ENCODE data around the gene NOX1. TPM values are rescaled to one million over a fixed set of nuclear protein-coding genes. Genes with fewer than 3 reads are reported as not detected.
"Not testable (repeated sequence)": the region's sequence is repeated elsewhere in the genome, so short reads cannot be mapped to it uniquely, and the experiment has no call there.

Gene NOX1
- total RNA-seq, 6 donors from 2014 or later = not detected

DNA sequence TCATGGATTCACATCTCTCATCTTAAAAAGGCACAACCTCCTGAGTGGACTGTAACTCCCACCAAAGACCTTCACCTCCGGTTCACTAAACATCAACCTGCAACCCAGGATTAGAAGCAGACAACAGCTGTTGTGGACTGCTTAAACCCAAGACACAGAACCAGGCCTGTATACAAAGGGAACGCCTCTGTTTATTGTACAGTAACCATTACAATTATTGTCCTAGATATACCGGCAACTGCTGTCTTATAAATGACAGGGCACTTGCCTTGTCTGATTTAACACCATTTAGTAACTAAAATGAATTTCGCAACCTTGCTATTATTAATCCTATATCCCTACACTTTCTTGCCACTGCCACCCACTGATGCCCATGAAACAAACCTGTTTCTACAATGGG lies 76.8 kb downstream of the NOX1 start:
- Histone ChIP-seq H3K27ac (no peak overlapping the region), H3K36me3 (no peaks in the 10 kb centered on the region), H3K4me3 (no peak overlapping the region), H3K27me3 (no peaks in the 10 kb centered on the region), H3K4me1 (no peaks in the 10 kb centered on the region), H3K9me3 (no peaks in the 10 kb centered on the region)
- TF ChIP-seq, protein P1, sequence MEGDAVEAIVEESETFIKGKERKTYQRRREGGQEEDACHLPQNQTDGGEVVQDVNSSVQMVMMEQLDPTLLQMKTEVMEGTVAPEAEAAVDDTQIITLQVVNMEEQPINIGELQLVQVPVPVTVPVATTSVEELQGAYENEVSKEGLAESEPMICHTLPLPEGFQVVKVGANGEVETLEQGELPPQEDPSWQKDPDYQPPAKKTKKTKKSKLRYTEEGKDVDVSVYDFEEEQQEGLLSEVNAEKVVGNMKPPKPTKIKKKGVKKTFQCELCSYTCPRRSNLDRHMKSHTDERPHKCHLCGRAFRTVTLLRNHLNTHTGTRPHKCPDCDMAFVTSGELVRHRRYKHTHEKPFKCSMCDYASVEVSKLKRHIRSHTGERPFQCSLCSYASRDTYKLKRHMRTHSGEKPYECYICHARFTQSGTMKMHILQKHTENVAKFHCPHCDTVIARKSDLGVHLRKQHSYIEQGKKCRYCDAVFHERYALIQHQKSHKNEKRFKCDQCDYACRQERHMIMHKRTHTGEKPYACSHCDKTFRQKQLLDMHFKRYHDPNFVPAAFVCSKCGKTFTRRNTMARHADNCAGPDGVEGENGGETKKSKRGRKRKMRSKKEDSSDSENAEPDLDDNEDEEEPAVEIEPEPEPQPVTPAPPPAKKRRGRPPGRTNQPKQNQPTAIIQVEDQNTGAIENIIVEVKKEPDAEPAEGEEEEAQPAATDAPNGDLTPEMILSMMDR (IDR thresholded peaks at IDR 0.05) = no peak
- TF ChIP-seq POLR2AphosphoS5 (IDR thresholded peaks at IDR 0.05) = no peak
- TF ChIP-seq POLR2A (IDR thresholded peaks at IDR 0.05) = no peak
- no peak for TF ChIP-seq EP300 (IDR thresholded peaks at IDR 0.05)
- ATAC-seq (ENCODE audit: low FRiP score in 2 of 2) (no peak), DNase-seq (no peak)
- 86 to 91% methylated on average over 4 of the region's 4 CpGs for WGBS, 2 donors

DNA sequence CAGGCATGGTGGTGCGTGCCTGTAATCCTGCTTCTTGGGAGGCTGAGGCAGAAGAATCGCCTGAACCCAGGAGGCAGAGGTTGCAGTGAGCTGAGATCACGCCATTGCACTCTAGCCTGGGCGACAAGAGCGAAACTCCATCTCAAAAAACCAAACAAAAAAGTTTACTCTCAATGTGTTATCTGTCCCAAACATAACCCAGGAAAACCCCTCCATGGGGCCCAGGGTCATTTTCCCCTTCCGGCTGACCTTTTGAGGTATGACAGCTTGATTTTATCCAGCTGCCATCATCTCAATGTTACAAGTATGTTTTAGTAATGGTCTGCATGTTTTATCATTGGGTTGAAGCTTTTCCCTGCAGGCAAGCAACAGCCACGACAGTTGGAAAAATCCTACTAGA lies 77.8 kb downstream of the NOX1 start:
- DNase-seq; H3K36me3 ChIP-seq; H3K27me3 ChIP-seq; H3K4me1 ChIP-seq; H3K9me3 ChIP-seq; H3K4me3 ChIP-seq; ATAC-seq (ENCODE audit: low FRiP score in 2 of 2); H3K27ac ChIP-seq: not testable (repeated sequence)
- 82 to 85% methylated on average over 7 of the region's 7 CpGs for WGBS, 2 donors

Small RNAs within 50 kb of the gene (small RNA-seq; reads per million reads assigned to genes)
- gene RF00411 = 0 reads per million in 4 donors

Other genes with a start within 250 kb of the NOX1 start
- 10 to 100 TPM in 5 of 6 donors, 1 to 10 TPM in 1; 9.8 to 22.6 (median 17.1) TPM for gene TSPAN6, start 237.6 kb downstream of the NOX1 start, total RNA-seq
- 10 to 100 TPM; 14.6 to 39.8 (median 23.4) TPM for gene SRPX2, start 230.2 kb downstream of the NOX1 start, total RNA-seq
- 10 to 100 TPM in 5 of 6 donors, 1 to 10 TPM in 1; 7.4 to 26.2 (median 15.9) TPM for gene SYTL4, start 142.2 kb downstream of the NOX1 start, total RNA-seq
- gene CSTF2, start 54.0 kb downstream of the NOX1 start, total RNA-seq = 10 to 100 TPM; 11.2 to 17.0 (median 14.2) TPM
- 10 to 100 TPM in 3 of 6 donors, 1 to 10 TPM in 3; 4.4 to 25.5 (median 10.1) TPM for gene XKRX, start 54.6 kb upstream of the NOX1 start, total RNA-seq
- not detected for gene ARL13A, start 95.3 kb upstream of the NOX1 start, total RNA-seq
- 10 to 100 TPM; 11.4 to 32.5 (median 19.9) TPM for gene TRMT2B, start 177.8 kb upstream of the NOX1 start, total RNA-seq
- gene TMEM35A, start 204.5 kb upstream of the NOX1 start, total RNA-seq = 1 to 10 TPM in 2 of 6 donors, under 1 TPM in 2, not detected in 2; 0.46 to 1.3 (median 1.0) TPM
- 1 to 10 TPM in 2 of 6 donors, under 1 TPM in 4; 0.67 to 4.2 (median 0.98) TPM for gene CENPI, start 223.8 kb upstream of the NOX1 start, total RNA-seq